GM12878 (cell line): ENCODE data around the gene POLR2I. TPM values are rescaled to one million over a fixed set of nuclear protein-coding genes. Genes with fewer than 3 reads are reported as not detected.

Experiments used
- ATF2 ChIP-seq: IDR thresholded peaks from 2 replicates; pipeline ENCODE4 v1.6.1; 2012; ENCODE audit warnings: low read length, inconsistent platforms
- CBFB ChIP-seq: IDR thresholded peaks from 2 replicates; pipeline ENCODE4 v1.6.1; 2016; ENCODE audit warnings: antibody characterized with exemption, low read depth
- E2F4 ChIP-seq: IDR thresholded peaks from 2 replicates; pipeline ENCODE4 v1.6.1; 2012; ENCODE audit warnings: low read depth, low read length, improper control_type of control experiment
- E4F1 ChIP-seq: fragments of 450-650 bp; IDR thresholded peaks from 2 replicates; pipeline ENCODE4 v1.6.1; 2018; ENCODE audit warnings: borderline replicate concordance, mild to moderate bottlenecking; ENCODE audit not compliant: partially characterized antibody
- ETV6 ChIP-seq, 2 experiments: fragments of 450-650 bp in 1 of 2; IDR thresholded peaks in 1 of 2; conservative IDR thresholded peaks in 1 of 2; 2 replicates each; pipeline ENCODE4 v1.6.1; 2014; ENCODE audit warnings: antibody characterized with exemption in 1 of 2, borderline replicate concordance in 1 of 2, low read depth in 1 of 2, mild to moderate bottlenecking in 1 of 2, moderate library complexity in 1 of 2
- GATAD2B ChIP-seq: fragments of 450-650 bp; conservative IDR thresholded peaks from 2 replicates; pipeline ENCODE4 v1.6.1; 2017; ENCODE audit warnings: low read depth, mild to moderate bottlenecking, moderate library complexity
- MEF2A ChIP-seq: IDR thresholded peaks from 2 replicates; pipeline ENCODE4 v1.6.1; 2011; ENCODE audit warnings: low read depth, mild to moderate bottlenecking, low read length, moderate library complexity; ENCODE audit not compliant: insufficient read depth
- PKNOX1 ChIP-seq: fragments of 450-650 bp; IDR thresholded peaks from 2 replicates; pipeline ENCODE4 v1.6.1; 2016; ENCODE audit warnings: mild to moderate bottlenecking
- RB1 ChIP-seq: fragments of 450-650 bp; formaldehyde crosslinking; IDR thresholded peaks from 2 replicates; pipeline ENCODE4 v1.6.1; 2017; ENCODE audit warnings: mild to moderate bottlenecking, borderline replicate concordance
- SRF ChIP-seq, 2 experiments: IDR thresholded peaks; 2 replicates each; pipeline ENCODE4 v1.6.1; 2011; ENCODE audit warnings: low read depth in 2 of 2, low read length in 2 of 2, mild to moderate bottlenecking in 1 of 2, moderate library complexity in 1 of 2
- SUPT20H ChIP-seq: IDR thresholded peaks from 2 replicates; pipeline ENCODE4 v1.6.1; 2011; ENCODE audit warnings: low read depth, mild to moderate bottlenecking, low read length, moderate library complexity, borderline replicate concordance; ENCODE audit not compliant: control insufficient read depth
- TAF1 ChIP-seq: IDR thresholded peaks from 2 replicates; pipeline ENCODE4 v1.6.1; 2011; ENCODE audit warnings: mild to moderate bottlenecking, low read depth, low read length, borderline replicate concordance
- USF2 ChIP-seq: IDR thresholded peaks from 2 replicates; pipeline ENCODE4 v1.6.1; 2011; ENCODE audit warnings: low read depth, low read length, improper control_type of control experiment, borderline replicate concordance
- ZNF687 ChIP-seq: fragments of 450-650 bp; IDR thresholded peaks from 2 replicates; pipeline ENCODE4 v1.6.1; 2017; ENCODE audit warnings: mild to moderate bottlenecking, moderate library complexity
- polyA plus RNA-seq, 11 experiments: library from polyadenylated mRNA; depleted of rRNA in 4 of 11; unstranded in 6 of 11; stranded (reverse) in 5 of 11; fragments of >200 nt; fragmentation: Nextera tagmentation in 4 of 11; fragmentation: Illumina TruSeq in 1 of 11; extraction: Ambion mirVana in 4 of 11; extraction: Trizol in 1 of 11; gene quantifications; 1 replicate in 1 of 11; 2 replicates in 10 of 11; pipeline versions ENCODE4 v1.2.1 to v1.2.3, GENCODE V29; 2011 to 2016; ENCODE audit warnings: inconsistent platforms in 2 of 11, missing spikeins in 2 of 11, low read depth in 1 of 11
- total RNA-seq, 4 experiments: library from RNA; depleted of rRNA in 3 of 4; stranded (reverse); fragments of >200 nt in 3 of 4; fragmentation: Illumina TruSeq in 1 of 4; extraction: Trizol in 1 of 4; gene quantifications; 2 replicates each; pipeline versions ENCODE4 v1.2.1 to v1.2.3, GENCODE V29; 2013 to 2021

POLR2I gene
- total and polyA plus RNA-seq, 10 of the 15 experiments (the other 5 are each of a cell fraction or from before 2014, with no cell fraction given): 30.9 to 272 (median 202) TPM

GRCh38 chr19:36139473-36140303 is 25.0 kb upstream of the POLR2I start, which contains the start of gene CAPNS1 (continued):
- TF ChIP-seq ATF2: no peak
- peak; percentile 62; the same call in 1 of the 2 replicates for TF ChIP-seq CBFB
- peak; percentile 82; the same call in 1 of the 2 replicates for TF ChIP-seq GATAD2B
- no peak for TF ChIP-seq ETV6 (conservative IDR thresholded peaks at IDR 0.05 in 1 of 2, IDR thresholded peaks at IDR 0.05 in 1 of 2; ENCODE audit: borderline replicate concordance in 1 of 2, low read depth in 1 of 2)
- TF ChIP-seq USF2: no peak
- TF ChIP-seq MEF2A: no peak
- 0 out of 2 replicates have a peak, but pooled peaks have one; percentile 7 for TF ChIP-seq E2F4
- TF ChIP-seq SUPT20H: no peak
- no peak for TF ChIP-seq PKNOX1
- peak; percentile 85 for TF ChIP-seq TAF1
- no peak; the same call in none of the 2 replicates for TF ChIP-seq ZNF687
- TF ChIP-seq E4F1: peak; percentile 86
- TF ChIP-seq SRF (IDR thresholded peaks at IDR 0.05; ENCODE audit: low read depth in 2 of 2, low read length in 2 of 2): no peak
- 0 out of 2 replicates have a peak, but pooled peaks have one; percentile 74 for TF ChIP-seq RB1
